Left renal pelvis (tissue), 4 donors: ENCODE data around the gene SSTR4. TPM values are rescaled to one million over a fixed set of nuclear protein-coding genes. Genes with fewer than 3 reads are reported as not detected.

Source experiments
- DNase-seq, 4 donors: peaks; one replicate each; pipeline ENCODE4 v3.0.0-alpha.2; 2013; ENCODE audit warnings: low read depth in 4 of 4, low spot score in 3 of 4
- polyA plus RNA-seq, 4 donors: library from polyadenylated mRNA; unstranded; fragments of 120-200 nt; gene quantifications; one replicate each; pipeline ENCODE4 v1.2.1, GENCODE V29; 2013; ENCODE audit not compliant: insufficient read length in 4 of 4

Gene SSTR4
- polyA plus RNA-seq, 4 donors = 0.14 to 0.34 TPM; not detected in 2

GRCh38 chr20:23039885-23040508 lies 4.9 kb downstream of the SSTR4 start:
- DNase-seq = no peak

DNA sequence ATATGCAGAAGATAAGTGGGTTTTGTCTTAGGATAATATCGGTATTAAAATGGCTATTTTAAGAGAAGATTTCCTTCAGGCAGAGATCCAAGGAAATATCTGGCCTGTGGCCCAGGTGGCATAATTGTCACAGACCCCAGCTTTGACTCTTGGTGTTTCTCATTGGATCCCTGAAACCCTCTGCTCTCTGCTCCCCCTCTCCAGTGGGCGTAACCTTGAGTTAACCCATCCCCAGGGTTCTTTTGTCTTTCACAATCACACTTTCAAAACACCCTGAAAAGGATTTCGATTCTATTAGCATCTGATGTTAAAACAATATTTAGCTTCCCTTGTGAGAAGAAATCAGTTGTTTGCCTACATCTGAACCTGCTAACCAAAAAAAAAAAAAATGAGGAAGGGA lies 7.2 kb downstream of the SSTR4 start:
- DNase-seq = no peak

- DNase-seq = no peak
Measured at GRCh38 chr20:23043376-23043775, 8.3 kb downstream of the SSTR4 start.

DNA sequence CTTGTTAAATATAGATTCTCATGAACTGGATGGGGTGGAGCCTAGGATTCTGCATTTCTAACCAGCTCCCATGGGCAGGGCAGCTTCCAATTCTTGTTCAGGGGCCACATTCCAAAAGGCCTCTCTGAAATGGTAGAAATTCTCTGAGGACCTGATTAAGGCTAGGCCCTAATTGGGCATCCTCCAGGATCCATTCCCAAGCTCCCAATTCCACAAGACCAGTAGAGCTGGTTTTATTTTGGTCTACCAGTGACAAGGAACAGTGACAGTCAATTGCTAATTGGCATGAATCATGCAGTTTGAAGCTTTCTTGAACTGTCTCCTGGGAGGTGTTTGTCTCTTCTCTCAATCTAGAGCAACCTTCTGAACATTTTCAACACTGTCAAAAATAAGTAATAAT lies 11.3 kb downstream of the SSTR4 start:
- no peak for DNase-seq

- DNase-seq = no peak
Measured at GRCh38 chr20:23047001-23047737, 12.1 kb downstream of the SSTR4 start.

DNA sequence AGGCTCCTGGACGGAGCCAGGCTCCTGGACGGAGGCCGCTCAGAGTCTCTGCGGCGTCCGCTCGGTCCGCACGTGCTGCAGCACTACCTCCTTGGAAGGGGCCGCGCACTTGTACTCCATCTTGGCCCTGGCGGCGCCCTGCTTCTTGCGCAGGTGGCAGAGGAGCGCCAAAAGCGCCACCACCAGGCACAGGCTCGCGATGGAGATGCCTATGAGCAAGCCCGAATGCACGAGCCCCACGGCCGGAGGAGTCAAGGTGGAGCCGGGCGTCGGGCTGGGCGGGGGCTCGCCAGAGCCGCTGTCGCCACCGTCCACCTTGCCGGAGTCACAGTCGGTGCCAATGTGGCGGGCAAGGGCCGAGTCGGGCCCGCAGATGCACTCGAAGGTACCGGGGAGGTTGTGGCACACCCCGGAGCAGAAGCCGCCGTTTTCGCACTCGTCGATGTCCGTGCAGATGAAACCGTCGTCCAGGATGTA lies 12.7 kb downstream of the SSTR4 start:
- no peak for DNase-seq

DNA sequence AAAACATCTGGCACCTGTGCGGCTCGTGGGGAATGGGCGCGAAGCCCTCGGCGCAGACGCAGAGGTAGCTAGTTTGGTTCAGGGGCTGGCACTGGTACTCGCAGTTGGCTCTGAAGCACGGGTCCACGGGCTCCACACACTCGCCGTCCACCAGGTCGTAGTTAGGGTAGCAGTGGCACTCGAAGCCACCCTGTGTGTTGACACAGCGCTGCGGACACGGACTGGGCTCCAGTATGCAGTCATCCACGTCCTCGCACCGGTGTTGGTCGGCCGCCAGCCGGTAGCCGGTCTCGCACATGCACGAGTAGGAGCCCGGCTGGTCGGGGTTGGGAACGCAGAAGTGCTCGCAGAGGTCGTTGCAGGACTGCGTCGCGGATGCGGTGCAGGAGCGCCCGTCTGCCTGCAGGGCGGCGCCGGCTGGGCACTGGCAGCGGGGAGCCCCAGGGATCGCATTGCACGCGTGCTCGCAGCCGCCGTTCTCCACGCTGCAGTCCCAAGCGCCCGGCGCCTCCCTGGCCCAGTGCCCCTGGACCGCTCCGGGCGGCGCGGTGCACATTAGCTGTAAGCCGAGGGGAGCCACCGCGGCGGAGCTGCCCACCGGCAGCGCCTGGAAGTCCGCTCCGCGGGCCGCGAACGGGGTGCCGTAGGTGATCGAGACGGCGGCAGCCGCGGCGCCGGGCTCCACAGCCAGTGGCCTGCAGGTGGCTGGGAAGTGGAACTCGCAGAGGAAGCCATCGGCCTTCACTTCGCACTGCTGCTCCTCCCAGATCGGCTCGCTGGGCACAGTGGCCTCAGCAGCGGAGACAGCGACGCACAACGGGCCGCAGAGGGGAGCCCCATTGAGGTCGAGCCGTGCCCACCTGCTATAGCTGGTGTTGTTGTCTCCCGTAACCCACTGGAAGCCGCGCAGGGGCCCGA lies 13.4 kb downstream of the SSTR4 start:
- no peak for DNase-seq

DNA sequence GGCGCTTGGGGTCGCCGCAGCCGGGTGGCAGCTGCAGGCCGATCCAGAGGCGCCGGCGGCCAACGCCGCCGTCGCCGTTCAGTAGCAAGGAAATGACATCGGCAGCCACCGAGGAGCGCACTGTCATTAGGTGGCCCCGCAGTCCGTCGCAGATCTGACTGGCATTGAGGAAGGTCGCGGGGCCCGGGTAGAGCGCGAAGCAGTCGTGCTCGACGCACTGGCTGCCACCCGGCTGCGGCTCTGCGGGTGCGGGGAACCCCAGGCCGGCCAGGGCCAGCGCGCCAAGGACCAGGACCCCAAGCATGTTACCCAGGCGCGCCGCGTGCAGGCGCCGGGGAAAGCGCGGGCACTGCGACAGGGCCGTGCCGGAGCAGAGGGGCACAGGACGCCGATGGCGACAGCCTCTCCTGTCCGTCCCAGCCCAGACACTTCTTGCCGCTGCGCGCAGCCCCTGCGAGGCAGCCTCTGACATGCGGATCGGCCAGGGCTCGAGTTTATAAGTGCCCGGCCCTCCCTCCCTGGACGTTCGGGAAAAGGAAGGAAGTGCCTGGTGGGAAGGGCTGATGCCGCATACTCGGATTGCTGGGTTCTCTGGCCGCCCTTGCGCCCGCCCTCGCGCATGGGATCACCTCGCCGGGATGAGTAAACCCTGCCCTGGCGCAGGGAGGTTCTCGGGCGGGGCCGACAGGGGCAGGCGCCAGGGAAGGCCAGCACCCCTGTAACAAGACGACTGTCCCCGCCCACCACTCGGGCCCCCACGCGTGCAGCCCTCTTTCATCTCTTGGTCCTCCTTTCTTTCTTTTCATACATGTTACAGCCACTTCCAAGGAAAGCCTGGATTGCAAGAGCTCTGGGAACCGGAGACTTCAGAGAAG lies 14.3 kb downstream of the SSTR4 start, which contains the start of gene THBD:
THBD (minus strand) TSS at position 472 of the 875 bp plus-strand sequence; CDS start at position 304, 168 bp downstream.
- no peak for DNase-seq

DNA sequence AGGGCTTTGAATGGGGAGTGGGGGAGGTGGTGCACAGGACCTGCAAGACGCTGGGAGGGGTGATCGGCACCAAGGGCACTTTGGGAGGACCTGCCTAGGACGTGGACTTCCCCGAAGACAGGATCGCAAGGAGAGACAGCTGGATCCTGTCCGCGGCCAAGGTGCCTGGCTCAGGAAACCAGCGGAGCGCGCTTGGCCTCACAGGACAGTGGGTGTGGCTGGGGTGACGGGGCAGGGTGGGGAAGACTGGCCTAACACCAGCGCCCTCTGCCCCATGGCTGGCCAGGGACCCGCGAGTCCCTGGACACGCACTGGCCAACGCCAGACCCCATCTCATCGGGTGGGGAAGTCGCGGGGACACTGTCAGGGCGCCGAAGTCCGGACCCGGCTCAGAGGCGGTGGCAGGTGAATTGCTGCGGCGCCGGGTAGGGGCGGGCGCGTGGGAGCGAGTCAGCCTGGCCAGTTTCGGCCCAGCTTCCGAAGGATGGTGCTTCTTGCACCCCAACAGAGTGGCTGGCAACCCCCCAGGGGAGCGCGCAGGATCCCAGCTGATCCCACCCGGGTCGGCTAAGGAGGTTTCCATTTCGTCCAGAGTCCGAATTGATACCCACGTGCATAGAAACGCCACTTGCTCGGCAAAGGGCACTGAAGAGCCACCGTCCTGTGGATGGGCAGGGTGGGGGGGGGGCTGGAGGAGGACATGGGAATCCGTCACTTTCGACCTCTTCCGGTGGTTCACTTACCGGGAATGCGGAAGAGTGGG lies 15.1 kb downstream of the SSTR4 start:
- no peak for DNase-seq

- peak in 2 of 4 donors; percentile 69 to 73 for DNase-seq
Measured at GRCh38 chr20:23050847-23051627, 15.9 kb downstream of the SSTR4 start.

DNA sequence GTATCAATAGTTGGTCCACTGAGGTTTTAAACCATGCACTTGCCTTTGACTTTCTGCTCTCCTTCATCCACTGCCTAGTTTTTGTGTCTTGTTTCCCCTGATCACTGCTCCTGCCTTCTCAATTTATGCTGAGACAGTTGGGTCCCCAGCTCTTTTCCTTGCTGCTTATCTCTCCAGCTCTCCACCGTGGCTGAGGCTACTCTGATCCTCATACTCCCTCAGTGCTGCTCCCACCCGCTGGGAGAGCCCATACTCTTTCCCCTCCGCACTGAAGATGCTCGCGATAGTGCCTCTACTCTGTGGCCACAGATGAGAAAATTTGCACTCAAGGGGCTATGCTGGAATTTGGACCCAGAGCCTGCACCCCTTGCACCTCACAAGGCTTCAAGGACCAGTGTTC lies 17.8 kb downstream of the SSTR4 start:
- no peak for DNase-seq

DNA sequence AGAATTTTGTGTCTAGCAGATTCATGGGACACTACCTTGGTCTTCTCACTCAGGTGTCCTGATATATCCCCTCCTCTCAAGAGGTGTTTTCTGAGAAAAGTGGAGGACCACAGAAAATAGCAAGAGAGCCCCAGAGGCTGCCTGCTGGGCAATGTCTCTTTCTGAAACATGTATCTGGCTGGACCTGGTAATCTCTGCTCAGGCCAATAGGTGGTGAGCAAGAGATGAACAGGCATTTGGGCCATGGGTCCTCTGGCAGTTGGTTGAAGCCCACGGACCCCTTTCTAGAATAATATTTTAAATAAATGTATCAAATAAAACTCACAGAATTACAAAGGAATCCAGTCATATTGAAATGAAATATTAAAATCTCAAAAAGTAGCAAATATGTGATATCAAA lies 23.1 kb downstream of the SSTR4 start:
- no peak for DNase-seq

DNA sequence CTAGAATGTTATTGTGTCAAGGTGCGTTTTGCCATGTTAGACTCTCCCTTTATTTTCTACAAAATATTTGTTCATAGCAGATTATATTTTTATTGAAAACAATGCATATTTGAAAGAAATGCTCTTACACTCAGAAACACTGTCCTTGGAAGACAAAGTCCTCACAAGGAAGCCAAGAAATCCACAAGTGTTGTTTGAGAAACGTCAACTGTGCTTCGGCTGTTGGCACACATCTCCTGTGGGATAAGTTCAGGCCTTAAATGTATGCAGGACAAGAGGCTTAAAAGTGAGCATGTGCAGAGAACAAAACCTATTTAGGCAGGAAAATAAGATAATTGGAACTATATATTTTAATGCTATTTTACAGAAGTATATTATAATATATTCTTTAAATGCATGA lies 23.9 kb downstream of the SSTR4 start:
- DNase-seq = no peak

DNA sequence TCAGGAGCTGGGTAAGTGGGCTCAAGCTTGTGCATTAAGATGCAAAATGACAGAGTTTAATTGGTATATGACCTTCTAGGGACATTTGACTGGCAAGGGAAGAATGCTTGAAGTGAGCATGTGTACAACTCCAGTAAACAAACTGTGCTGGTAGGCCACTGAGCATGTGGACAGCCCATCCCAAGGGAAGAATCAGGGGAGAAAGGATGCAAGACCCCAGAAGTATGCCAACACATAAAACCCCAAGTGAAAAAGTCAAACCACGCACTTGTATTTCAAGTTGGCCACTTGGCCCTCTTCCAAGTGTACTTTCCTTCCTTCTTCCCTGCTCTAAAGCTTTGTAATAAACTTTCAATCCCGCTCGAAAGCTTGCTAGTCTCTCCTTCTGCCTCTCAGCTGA lies 24.7 kb downstream of the SSTR4 start:
- DNase-seq = no peak

GRCh38 chr20:23060629-23061028 lies 25.5 kb downstream of the SSTR4 start:
- no peak for DNase-seq

GRCh38 chr20:23061262-23061661 lies 26.1 kb downstream of the SSTR4 start:
- DNase-seq = no peak

GRCh38 chr20:23061734-23062561 lies 26.8 kb downstream of the SSTR4 start:
- DNase-seq = peak in 1 of 4 donors; percentile 41

DNA sequence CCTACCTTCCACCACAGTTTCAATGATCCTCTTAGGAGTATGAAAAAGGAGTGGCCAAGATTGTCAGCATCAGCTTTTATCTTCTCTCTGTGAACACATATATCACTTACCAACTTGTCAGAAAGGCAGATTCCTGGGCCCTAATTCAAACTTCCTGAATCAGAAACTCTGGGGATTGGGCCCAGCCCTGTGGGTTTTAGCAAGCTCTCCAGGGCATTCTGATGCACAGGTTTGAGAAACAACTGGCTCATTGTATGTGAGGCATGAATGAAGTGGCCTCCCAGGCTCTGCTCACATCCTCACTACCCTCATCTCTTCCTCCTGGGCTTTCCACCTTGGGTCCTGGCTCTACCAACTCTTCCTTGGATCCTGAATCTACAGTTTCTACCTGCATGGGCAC lies 27.5 kb downstream of the SSTR4 start:
- DNase-seq = no peak
